Osteoblast (primary cell): ENCODE data around the gene FUCA1. TPM values are rescaled to one million over a fixed set of nuclear protein-coding genes. Genes with fewer than 3 reads are reported as not detected.

ENCODE experiments used
- DNase-seq: peaks from one replicate; pipeline ENCODE4 v3.0.0; 2011; ENCODE audit warnings: low spot score, mixed read lengths; ENCODE audit not compliant: insufficient read length; ENCODE audit errors: missing footprints
- H2AFZ ChIP-seq: 2 replicates; pipeline ENCODE4 v1.6.0; 2011; ENCODE audit warnings: mild to moderate bottlenecking, low read length
- H3K27ac ChIP-seq: 2 replicates; pipeline ENCODE4 v1.5.1; 2011; ENCODE audit warnings: mild to moderate bottlenecking, low read depth, low read length, moderate library complexity
- H3K27me3 ChIP-seq: 2 replicates; pipeline ENCODE4 v1.6.0; 2012; ENCODE audit warnings: mild to moderate bottlenecking, control low read depth, inconsistent platforms, low read length, moderate library complexity; ENCODE audit not compliant: insufficient read depth
- H3K36me3 ChIP-seq: 2 replicates; pipeline ENCODE4 v1.5.1; 2011; ENCODE audit warnings: mild to moderate bottlenecking, low read length, control low read depth, moderate library complexity; ENCODE audit not compliant: insufficient read depth
- H3K4me1 ChIP-seq: 2 replicates; pipeline ENCODE4 v1.5.1; 2011; ENCODE audit warnings: mild to moderate bottlenecking, low read length, control low read depth, moderate library complexity; ENCODE audit not compliant: insufficient read depth
- H3K4me2 ChIP-seq: 2 replicates; pipeline ENCODE4 v1.6.0; 2011; ENCODE audit warnings: mild to moderate bottlenecking, low read length; ENCODE audit not compliant: insufficient read depth
- H3K4me3 ChIP-seq: fragments of 200-600 bp; sonication (generic); 3 replicates; pipeline ENCODE4 v1.5.1; 2012; ENCODE audit warnings: mild to moderate bottlenecking, low read length, inconsistent platforms; ENCODE audit not compliant: insufficient read depth
- H3K79me2 ChIP-seq: 2 replicates; pipeline ENCODE4 v1.6.0; 2012; ENCODE audit warnings: mild to moderate bottlenecking, low read length, control low read depth, inconsistent platforms; ENCODE audit not compliant: insufficient read depth
- H3K9me3 ChIP-seq: 2 replicates; pipeline ENCODE4 v1.5.1; 2011; ENCODE audit warnings: low read depth, low read length, control low read depth
- H4K20me1 ChIP-seq: 2 replicates; pipeline ENCODE4 v1.6.0; 2012; ENCODE audit warnings: mild to moderate bottlenecking, low read length, control low read depth; ENCODE audit not compliant: insufficient read depth
- CTCF ChIP-seq: IDR thresholded peaks from 2 replicates; pipeline ENCODE4 v1.5.1; 2011; ENCODE audit warnings: mild to moderate bottlenecking, low read depth, low read length, moderate library complexity; ENCODE audit errors: extremely low read depth
- total RNA-seq: library from RNA; depleted of rRNA; stranded (reverse); fragments of >200 nt; gene quantifications from 2 replicates; pipeline ENCODE4 v1.2.3, GENCODE V29; 2012

FUCA1 gene
- total RNA-seq, 1 donor = 34.7 TPM

- no peak for TF ChIP-seq CTCF
- no peak overlapping the region for H2AFZ ChIP-seq
- no peaks in the 10 kb centered on the region for H4K20me1 ChIP-seq
- no peaks in the 10 kb centered on the region for H3K4me1 ChIP-seq
- H3K36me3 ChIP-seq = no peaks in the 10 kb centered on the region
- H3K79me2 ChIP-seq = no peaks in the 10 kb centered on the region
- DNase-seq = no peak
- H3K27ac ChIP-seq = no peak overlapping the region
- H3K4me3 ChIP-seq = no peak overlapping the region
- H3K9me3 ChIP-seq = peaks cover 2% of the 10 kb centered on the region
- H3K27me3 ChIP-seq = peaks cover 15% of the 10 kb centered on the region
- H3K4me2 ChIP-seq = no peak overlapping the region
These were observed 41.3 kb upstream of the FUCA1 start for GRCh38 chr1:23909412-23909811.

GRCh38 chr1:23908453-23909341 is 40.6 kb upstream of the FUCA1 start:
- no peak for TF ChIP-seq CTCF

GRCh38 chr1:23906731-23907130 is 38.6 kb upstream of the FUCA1 start:
- Histone ChIP-seq H4K20me1 (no peaks in the 10 kb centered on the region), H3K4me3 (no peak overlapping the region), H3K9me3 (peaks cover 2% of the 10 kb centered on the region), H3K79me2 (no peaks in the 10 kb centered on the region), H3K27me3 (peaks cover 39% of the 10 kb centered on the region), H3K27ac (no peak overlapping the region), H3K36me3 (no peaks in the 10 kb centered on the region), H2AFZ (no peak overlapping the region), H3K4me1 (no peaks in the 10 kb centered on the region), H3K4me2 (no peak overlapping the region)
- no peak for DNase-seq
- TF ChIP-seq CTCF = no peak

More at GRCh38 chr1:23908453-23909341, 40.6 kb upstream of the FUCA1 start:
- Histone ChIP-seq H4K20me1 (no peaks in the 10 kb centered on the region), H3K9me3 (peaks cover 2% of the 10 kb centered on the region), H3K27me3 (peaks cover 22% of the 10 kb centered on the region), H3K4me3 (no peak overlapping the region), H3K79me2 (no peaks in the 10 kb centered on the region), H3K4me1 (no peaks in the 10 kb centered on the region), H3K4me2 (no peak overlapping the region), H3K27ac (no peak overlapping the region), H2AFZ (no peak overlapping the region), H3K36me3 (no peaks in the 10 kb centered on the region)
- DNase-seq = no peak

- Histone ChIP-seq H3K79me2 (no peaks in the 10 kb centered on the region), H3K9me3 (peaks cover 2% of the 10 kb centered on the region), H2AFZ (no peak overlapping the region), H3K4me3 (no peak overlapping the region), H3K27ac (no peak overlapping the region), H3K4me1 (no peaks in the 10 kb centered on the region), H4K20me1 (no peaks in the 10 kb centered on the region), H3K4me2 (no peak overlapping the region), H3K36me3 (no peaks in the 10 kb centered on the region), H3K27me3 (peaks cover 50% of the 10 kb centered on the region)
- no peak for TF ChIP-seq CTCF
- DNase-seq = no peak
These were observed 37.5 kb upstream of the FUCA1 start for GRCh38 chr1:23905461-23906025.
